PFSK-1 (cell line): ENCODE measurements around the gene PDE4B.

Source experiments
- FOXP2 ChIP-seq: optimal IDR thresholded peaks from 2 replicates; pipeline ENCODE3; 2011; ENCODE audit warnings: borderline replicate concordance, control low read depth, inconsistent platforms; ENCODE audit not compliant: insufficient read depth; ENCODE audit errors: extremely low read length, extremely low read depth
- SIN3A ChIP-seq: IDR thresholded peaks from 2 replicates; pipeline ENCODE4 v1.6.1; 2012; ENCODE audit warnings: mild to moderate bottlenecking, low read length, moderate library complexity, borderline replicate concordance; ENCODE audit not compliant: insufficient read depth
- TF ChIP-seq, protein P1 (sequence below), 2 experiments: IDR thresholded peaks; 2 replicates each; pipeline versions ENCODE4 v1.6.1 to v1.8.0; 2011 to 2012; ENCODE audit warnings: low read depth in 2 of 2, low read length in 2 of 2, control low read depth in 1 of 2, inconsistent platforms in 1 of 2, mild to moderate bottlenecking in 1 of 2, moderate library complexity in 1 of 2; ENCODE audit not compliant: insufficient read depth in 1 of 2

DNA sequence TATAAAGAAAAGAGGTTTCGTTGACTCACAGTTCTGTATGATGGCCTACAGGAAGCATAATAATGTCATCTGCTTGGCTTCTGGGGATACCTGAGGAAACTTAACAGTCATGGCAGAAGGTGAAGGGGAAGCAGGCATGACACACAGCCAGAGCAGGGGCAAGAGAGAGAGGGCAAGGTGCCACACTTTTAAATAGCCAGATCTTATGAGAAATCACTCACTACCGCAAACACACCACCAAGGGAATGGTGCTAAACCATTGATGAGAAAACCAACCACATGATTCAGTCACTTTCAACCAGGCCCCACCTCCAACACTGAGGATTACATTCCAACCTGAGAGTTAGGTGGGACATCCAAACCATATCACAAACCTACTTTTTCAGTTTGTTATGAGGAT lies 495.4 kb downstream of the PDE4B start:
- TF ChIP-seq SIN3A (no peak), FOXP2 (no peak)
- TF ChIP-seq, protein P1, sequence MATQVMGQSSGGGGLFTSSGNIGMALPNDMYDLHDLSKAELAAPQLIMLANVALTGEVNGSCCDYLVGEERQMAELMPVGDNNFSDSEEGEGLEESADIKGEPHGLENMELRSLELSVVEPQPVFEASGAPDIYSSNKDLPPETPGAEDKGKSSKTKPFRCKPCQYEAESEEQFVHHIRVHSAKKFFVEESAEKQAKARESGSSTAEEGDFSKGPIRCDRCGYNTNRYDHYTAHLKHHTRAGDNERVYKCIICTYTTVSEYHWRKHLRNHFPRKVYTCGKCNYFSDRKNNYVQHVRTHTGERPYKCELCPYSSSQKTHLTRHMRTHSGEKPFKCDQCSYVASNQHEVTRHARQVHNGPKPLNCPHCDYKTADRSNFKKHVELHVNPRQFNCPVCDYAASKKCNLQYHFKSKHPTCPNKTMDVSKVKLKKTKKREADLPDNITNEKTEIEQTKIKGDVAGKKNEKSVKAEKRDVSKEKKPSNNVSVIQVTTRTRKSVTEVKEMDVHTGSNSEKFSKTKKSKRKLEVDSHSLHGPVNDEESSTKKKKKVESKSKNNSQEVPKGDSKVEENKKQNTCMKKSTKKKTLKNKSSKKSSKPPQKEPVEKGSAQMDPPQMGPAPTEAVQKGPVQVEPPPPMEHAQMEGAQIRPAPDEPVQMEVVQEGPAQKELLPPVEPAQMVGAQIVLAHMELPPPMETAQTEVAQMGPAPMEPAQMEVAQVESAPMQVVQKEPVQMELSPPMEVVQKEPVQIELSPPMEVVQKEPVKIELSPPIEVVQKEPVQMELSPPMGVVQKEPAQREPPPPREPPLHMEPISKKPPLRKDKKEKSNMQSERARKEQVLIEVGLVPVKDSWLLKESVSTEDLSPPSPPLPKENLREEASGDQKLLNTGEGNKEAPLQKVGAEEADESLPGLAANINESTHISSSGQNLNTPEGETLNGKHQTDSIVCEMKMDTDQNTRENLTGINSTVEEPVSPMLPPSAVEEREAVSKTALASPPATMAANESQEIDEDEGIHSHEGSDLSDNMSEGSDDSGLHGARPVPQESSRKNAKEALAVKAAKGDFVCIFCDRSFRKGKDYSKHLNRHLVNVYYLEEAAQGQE (IDR thresholded peaks at IDR 0.05; ENCODE audit: insufficient read depth in 1 of 2, low read depth in 2 of 2, low read length in 2 of 2), result no peak
